ENCODE measurements around the gene MYOM1.

Gene MYOM1

DNA sequence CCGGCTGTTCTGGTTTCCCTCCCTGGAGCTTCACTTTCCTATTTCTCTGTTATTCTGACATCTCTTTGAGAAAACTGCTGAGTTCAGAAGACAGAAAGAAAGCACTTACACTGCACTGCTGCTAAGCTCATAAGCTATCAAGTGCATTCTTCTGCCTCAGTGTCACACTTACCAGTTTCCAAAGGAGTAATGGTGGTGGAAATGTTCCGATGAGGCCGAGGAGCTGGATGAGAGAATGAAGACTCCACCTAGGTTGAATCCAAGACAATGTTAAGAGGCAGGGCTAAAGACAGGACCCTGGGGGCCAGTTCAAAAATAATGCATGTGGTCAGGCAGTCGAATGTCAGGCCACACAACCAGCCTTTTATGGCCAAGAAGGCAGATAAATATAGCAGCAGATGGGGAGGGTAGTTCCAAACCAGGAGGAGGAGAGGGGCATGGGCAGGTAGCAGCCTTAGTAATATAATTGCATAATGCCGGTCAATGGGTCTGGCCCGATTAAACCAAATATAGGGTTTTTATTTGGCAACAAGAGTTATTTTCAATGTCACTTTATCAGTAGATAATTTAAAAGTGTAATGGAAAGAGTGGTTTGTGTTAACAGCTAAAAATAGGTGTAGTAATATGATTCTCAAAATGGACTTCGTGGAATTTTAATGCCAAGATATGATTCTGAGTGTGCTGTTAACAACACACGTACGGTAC is at the start of gene MYOM1:
MYOM1 (minus strand) TSS at position 338 of the 705 bp plus-strand sequence. CDS start 4,745 bp downstream, outside the sequence.
- DNase-seq (ENCODE audit: low spot score): no peak

DNA sequence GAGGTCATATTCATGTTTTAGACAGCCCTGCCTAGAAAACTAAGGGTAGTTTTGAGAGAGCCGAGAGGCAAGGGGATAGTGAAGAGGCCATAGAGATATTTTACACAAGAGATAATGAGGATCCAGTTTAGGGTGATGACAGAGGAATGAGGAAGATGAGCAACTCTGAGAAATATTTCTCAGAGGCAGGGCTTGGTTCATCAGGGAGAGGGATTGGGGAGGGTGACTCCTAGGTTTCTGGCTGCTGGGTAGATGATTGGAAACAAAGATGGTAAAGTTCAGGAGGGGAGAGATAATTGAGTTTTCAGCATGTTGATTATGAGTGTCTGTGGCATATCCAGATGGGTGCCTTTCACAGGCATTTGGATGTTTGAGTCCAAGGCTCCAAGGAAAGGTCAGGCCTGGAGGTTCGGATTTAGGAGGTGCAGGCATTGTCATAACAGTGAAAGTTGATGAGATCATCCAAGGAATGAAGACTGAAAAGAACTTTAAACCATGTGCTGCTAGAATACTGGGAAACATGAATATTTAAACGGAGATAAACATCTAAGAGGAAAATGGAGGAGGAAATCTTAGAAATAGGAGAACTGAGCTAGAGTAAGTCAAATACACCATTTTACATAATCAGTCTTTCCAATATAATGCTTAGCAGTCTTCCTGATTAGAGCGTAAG is 49.6 kb upstream of the MYOM1 start:
- DNase-seq (ENCODE audit: low spot score): no peak

DNA sequence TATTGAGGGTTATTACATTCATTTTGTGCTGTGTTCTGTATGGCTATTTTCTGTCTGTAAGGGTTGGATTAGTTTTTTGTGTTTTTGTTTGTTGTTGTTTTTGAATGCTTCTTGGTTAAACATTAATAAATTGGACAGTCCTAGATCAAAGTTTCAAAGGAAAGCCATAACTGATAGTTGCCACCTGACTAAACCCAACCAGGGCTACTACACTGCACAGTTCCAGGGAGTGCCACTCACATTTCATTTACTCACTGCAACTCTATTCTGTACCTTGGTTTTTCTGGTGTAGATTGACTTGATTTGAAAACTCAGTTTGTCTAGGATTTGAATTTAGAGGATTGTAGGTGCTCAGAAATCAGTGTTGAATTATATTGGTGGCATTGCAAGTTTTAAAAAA is 48.5 kb upstream of the MYOM1 start:
- DNase-seq (ENCODE audit: low spot score): no peak

DNA sequence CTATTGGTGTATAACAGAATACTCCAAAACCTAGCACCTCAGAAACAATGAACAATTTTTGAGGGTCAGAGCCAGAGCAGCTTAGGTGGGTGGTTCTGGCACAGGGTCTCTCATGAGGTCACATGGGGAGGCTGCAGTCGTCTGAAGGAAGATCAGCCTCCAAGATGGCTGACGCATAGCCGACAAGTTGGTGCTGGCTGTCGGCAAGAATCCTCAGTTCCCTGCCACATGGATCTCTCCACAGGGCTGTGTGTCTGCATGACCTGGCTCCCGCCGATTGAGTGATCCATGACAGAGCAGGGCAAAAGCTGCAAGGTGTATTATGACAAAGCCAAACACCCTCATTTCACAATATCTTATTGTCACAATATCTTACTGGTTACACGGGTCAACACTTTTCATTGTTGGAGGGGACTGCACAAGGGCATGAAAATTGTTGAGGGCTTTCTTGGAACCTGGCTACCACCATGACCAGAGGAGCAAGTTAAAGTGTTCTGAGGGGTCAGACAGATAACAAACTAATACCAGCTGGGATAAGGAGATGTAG is 46.4 kb upstream of the MYOM1 start:
- no peak for DNase-seq (ENCODE audit: low spot score)

DNA sequence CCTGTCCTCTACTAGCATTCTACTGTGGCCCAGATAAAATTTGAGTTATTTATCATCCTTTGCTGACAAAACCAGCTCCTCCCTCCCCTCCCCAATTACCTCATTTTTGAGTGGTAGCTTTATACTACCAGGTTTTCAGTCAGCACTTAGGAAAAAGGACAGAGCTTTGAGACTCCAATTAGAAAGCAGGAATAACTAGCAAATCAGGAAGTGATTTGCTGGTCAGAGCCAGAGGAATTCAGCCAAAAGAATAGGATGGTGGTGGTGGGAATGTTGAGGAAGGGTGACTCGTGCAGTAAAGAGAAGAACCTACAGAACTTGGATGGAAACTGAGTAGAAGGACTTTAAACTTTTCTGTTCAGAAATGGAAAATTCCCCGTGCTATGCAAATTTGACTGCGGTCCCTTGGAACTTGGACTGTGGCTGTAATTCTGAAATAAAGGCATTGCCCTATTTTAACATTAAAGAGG is 45.8 kb upstream of the MYOM1 start:
- DNase-seq (ENCODE audit: low spot score): peak; percentile 56

DNA sequence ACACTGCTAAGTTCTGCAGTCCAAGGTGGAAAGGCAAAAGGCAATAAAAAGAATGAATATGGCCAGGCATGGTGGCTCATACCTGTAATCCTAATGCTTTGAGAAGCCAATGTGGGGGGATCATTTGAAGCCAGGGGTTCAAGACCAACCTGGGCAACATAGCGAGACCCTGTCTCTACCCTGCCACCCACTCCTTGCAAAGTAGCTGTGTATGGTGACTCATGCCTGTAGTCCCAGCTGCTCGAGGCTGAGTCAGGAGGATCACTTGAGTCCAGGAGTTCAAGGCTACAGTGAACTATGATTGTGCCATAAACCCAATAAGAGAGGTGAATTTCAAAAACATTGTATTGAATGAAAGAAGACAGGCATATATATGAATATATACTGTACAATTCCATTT is 44.6 kb upstream of the MYOM1 start:
- peak; percentile 71 for DNase-seq (ENCODE audit: low spot score)

DNA sequence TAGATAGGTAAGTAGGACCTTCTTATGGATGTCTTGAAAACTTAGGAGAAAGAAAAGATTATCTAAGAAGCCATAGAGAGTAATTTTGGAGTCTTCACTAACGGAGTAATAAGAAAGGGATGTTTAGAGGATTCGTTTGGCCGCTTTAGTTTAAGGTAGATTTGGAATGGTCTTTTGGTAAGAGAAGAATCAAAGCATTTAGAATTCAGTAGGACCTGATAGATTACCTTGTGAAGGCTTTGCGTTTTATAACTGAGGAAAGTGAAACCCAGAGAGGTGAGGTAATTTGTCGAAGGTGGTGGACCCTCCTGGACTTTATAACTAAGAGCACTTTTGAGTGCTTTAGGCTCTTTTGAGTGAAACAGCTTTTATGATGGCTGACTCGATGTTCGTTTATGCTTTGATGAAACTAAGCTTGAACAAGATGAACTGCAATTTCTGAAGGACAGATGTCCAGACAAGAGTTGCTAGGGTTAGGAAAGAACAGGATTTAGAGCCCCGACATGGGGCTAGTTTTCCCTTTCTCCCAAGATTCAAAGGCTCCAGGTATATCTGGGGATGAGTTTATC is 43.4 kb upstream of the MYOM1 start:
- no peak for DNase-seq (ENCODE audit: low spot score)

DNA sequence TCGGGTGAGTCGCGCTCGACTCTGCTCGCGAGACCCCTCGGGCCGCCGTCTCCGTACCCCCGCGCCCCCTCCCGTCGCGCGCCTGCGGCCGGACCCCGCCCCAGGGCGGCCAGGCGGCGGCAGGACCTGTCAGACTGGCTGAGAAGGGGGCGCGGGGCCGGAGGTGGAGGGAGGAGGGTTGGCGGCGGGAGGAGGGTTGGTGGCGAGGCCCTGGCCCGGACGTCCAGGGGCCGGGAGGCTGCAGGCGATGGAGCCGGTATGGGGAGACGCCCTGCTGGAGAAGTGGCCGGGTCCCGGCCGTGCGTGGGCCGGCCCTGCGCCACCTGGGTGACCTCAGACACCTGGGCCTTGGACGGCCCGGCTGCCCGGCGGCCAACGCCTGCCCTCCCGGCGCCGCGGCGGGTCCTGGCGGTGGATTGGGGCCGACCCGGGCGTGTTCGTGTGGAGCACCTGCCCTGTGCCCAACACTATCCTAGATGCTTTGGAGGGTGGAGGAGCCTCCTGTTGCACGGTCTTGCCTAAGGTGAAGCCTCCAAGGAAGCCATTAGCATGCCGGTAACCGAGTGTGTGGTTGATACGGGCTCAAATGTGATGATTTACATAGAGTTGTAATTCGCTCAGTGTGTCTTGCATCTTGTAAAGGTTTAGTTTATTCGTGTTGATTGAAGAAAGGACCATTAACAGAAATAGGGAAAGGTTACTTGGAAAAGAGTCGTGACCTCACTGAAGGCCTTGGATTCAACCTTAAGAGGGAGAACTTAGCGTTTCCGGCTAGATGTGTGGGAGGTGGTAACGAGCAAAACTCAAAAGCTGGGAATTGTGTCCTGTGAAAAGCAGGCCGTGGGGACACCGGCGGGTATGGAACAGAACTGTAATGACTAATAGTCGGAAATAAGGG is 42.7 kb upstream of the MYOM1 start:
- peak; percentile 86 for DNase-seq (ENCODE audit: low spot score)

DNA sequence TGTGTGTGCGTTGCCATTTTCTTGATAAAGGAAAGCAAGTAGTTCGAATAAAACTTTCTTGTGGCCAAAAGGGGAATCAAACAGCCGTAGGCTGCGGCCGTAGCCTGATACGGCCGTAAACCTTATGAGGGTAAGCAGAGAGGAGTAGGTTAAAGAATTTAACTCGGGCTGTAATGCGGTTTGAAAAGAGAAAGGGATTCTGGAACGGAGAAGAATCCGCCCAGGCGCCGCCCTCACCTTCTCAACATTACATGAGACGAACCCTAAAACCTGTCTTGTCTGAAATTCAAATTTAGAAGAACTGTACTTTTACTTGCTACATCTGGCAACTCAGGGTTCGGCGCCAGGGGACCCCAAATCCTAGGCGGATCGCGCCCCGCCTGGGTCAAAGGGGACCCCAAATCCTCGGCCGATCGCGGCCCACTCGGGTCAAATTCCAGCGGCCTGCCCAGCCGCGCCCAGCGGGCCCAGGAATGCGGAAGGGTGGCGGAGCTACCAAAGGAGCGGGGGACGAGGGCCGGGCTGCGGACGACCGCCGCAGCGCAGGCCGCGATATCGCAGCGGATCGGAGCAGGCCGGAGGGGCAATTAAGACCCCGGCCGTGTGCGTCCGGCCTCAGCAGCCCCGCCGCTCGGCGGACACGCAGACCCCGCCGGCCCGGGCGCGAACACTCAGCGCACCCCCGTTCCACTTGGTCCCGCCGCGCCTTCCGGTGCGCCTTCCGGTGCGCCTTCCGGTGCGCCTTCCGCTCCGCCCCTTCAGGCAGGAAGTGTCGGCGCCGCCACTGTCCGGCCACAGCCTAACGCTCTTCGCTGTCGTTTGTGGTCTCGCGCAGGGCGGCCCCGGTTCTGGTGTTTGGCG is 41.8 kb upstream of the MYOM1 start, which contains the start of gene MYL12B:
MYL12B (plus strand) TSS at position 761 of the 861 bp plus-strand sequence. CDS start 10,766 bp downstream, outside the sequence.
- DNase-seq (ENCODE audit: low spot score): peak; percentile 84

DNA sequence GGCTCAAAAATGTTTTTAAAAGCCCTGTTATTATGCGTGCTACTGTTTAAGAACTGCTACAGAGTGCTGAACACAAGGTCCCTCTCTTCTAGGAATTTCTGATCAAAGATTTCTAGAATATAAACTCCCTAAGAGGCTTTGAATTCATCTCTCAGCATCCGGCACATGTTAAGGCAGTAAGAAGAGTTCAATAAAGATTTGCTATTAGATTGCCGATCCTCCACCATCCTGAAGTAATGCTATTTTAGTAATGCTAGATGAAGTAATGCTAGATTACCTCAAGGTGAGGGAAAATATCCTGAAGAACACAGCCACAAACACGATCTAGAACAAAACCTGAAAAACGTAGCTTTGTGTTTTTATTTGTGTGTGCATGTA is 41.2 kb upstream of the MYOM1 start:
- no peak for DNase-seq (ENCODE audit: low spot score)

DNA sequence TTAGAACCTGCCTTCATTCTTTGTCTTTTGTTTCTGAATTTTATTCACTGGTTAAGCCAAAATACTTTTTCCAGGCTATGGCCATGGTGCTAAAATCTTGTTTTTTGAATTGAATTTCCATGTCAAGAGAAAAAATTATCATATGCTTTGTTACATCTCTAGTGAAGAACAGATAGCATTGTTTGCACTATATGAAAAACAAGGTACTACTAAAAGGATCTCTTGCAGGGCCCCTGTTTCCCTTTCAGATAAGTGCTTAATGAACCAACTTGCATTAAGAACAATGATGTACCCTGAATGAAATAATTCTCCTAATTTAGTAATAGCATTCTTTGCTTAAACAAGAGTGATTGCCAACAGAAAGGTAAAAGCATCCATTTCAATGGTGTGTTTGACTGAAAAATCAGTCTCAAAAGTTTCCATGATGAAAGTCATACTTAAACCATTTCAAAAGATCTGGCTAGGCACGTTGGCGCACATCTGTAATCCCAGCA is 37.9 kb upstream of the MYOM1 start:
- no peak for DNase-seq (ENCODE audit: low spot score)

DNA sequence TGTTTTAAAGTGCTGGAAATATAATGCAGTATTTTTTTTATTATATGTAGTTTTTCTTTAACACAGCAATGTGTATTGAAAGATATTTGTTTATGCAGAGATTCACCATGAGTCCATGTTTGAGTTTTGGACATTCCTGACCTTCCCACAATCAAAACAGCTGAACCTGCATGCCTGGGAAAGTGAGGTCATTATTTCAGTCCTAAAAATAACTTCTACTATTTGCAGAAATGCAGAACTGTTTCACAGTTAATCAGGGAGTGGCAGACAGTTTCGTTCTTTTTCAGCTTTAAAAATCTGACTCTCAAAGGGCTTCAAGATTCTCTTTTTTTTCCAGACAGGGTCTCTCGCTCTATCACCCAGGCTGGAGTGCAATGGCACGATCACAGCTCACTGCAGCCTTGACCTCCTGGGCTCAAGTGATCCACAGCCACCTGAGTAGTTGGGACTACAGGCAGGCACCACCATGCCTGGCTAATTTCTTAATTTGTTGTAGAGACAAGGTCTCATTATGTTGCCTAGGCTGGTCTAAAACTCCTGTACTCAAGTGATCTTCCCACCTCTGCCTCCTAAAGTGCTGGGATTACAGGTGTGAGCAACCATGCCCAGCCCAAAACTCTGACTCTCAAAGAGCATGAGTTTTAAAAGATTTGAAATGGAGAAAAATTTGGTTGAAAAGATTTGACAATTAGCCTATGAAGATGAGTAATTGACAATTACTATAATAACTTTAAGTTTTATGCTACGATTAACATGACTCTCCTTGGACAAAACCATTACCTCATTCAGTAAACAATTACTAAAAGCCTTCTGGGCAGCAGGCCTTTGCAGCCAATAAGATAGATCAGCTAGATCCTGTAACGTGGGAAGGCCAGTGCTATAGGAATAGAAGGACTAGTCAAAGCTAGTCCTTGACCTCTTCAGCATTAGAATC is 37.2 kb upstream of the MYOM1 start:
- no peak for DNase-seq (ENCODE audit: low spot score)

DNA sequence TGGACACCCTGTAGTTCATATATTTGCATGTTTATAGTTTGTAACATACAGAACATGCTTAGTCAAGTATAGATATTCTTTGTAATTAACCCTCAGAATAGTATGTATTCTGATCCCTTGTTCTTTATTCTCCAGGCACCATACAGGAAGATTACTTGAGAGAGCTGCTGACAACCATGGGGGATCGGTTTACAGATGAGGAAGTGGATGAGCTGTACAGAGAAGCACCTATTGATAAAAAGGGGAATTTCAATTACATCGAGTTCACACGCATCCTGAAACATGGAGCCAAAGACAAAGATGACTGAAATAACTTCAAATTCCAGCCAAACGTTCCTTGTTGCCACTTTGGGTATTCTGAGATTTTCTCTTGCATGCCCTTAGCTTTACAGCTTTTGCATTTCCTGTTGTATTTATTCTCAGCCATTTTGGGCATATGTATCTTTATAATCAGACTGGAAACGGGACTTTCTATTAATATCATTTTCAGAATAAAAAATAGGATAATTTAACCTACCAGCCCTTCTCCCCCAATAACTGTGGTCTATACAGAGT is 35.9 kb upstream of the MYOM1 start:
- DNase-seq (ENCODE audit: low spot score): no peak

DNA sequence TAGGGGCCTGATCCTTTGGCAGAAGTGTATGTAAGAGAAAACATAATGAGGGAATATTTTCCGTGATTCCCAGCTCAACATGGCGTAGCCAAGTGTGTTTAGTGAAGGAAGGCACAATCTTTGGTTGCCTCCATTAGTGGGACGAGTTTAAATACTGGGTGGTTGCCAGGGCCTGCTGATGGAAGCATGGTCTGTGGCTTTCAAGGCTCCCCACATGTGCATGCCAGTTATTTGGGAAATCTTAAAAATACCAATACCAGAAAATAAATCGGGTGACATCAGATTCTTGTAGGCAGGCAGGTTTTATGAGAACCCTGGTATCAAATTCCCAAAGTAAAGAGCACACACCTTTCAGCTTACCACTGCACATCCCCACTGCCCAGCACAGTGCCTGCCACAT is 35.0 kb upstream of the MYOM1 start:
- DNase-seq (ENCODE audit: low spot score): no peak

DNA sequence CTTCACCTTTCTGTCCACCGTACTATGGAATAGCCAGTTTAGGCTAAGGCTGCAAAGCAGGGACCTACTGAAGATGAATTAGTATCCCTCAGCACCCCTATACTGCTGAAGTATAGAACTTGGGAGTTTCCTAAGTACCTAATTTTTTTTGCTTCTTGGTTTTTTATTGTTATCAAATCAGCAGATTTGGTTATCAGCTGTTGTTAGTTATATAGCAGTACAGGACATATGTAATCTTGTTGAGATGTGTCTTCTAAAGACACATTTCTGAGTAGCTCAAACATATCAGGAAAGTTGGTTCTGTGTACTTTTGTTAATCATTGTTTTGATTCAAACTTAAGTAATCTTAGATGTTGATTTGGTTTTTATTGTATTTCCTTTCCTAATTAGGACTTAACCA is 33.1 kb upstream of the MYOM1 start:
- DNase-seq (ENCODE audit: low spot score): no peak

DNA sequence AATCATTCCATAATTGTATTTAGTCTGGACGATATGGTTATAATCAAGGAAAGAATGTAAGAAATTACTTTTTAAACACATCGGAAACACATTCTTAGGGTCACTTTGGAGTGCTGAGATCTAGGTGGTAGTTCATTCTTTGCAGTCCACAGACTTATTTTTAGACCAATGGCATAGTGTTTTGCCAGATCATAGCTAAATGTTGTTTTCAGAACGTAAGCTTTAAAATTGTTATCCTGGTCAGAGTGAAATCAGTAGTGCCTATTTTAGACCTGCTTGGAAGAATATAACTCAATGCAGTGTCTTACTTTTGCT is 32.2 kb upstream of the MYOM1 start:
- no peak for DNase-seq (ENCODE audit: low spot score)

DNA sequence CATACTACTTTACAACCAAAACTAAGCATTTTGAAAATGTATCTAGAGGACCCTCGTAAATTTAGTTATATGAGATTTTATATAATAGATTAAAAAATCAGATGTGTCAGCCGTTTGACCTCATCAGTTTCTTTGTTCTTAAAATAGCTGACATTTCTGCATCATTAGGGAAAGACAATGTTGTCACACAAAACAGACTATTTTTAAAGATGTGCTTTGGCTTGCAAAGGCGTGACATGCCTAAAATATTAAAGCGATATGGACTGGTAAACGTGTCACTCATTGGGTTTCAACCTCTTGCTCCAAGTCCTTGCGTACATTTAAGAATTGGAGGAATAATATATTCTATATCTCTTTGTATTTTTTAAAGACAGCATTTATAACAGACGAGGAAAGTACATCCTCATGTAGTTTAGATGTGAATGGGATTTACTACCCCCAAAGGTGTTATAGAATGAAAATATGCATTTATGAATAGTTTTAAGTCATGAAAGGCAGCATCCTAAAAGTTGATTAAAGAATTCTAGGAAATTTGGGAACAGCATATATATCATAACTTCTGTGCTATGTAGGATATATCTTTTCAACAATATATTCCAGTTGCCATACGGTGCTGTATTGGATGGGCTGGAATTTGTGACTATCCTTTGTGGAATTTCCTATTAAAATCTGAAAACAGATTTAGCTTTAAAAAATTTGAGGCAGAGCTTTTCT is 31.6 kb upstream of the MYOM1 start:
- DNase-seq (ENCODE audit: low spot score): peak; percentile 25

DNA sequence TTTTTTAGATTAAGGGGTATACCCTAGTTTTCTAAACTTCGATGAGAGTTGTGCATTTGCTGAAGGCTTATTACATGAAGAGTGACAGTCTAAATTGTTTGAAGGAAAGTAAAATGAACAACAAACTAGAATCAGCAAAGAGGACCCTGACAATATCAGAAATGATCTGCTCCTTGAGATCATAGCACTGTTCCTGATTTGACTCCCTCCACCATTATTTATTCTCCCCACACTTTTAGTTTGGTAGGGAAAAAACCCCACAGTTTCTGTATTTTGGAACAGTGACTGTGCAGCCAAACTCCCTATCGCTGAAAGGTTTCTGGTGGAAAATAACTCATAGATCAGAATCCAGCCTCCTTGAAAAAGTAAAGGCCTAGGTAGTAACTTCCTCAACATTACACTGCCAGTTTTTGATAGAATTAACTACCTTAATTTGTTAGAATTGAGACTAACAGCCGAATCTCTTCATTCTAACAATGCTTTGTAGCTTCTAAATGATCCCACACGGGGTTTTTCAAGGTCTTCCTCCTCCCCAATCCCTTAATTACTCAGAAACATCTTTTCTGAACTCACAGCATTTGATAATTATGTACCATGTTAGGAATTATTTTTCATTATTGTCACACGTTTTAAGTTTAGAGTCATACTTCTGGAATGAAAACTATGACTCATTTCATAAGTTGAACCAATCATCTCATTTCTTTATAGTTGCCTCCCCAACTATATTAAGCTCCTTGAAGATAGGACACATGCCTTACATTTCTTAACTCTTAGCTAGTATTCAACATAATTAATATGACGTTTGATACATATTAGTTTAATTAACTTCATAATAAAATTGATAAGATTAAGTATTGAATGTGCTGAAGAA is 30.7 kb upstream of the MYOM1 start:
- peak; percentile 95 for DNase-seq (ENCODE audit: low spot score)
